Ishikawa (cell line): ENCODE data around the gene AFMID.

Experiments
- CEBPB ChIP-seq: IDR thresholded peaks from 2 replicates; pipeline ENCODE4 v1.6.1; 2012
- CREB1 ChIP-seq: IDR thresholded peaks from 2 replicates; pipeline ENCODE4 v1.6.1; 2012; ENCODE audit warnings: low read depth
- EGR1 ChIP-seq: IDR thresholded peaks from 2 replicates; pipeline ENCODE4 v1.6.1; 2012
- EP300 ChIP-seq: IDR thresholded peaks from 2 replicates; pipeline ENCODE4 v1.6.1; 2012; ENCODE audit warnings: borderline replicate concordance
- FOXM1 ChIP-seq: IDR thresholded peaks from 2 replicates; pipeline ENCODE4 v1.6.1; 2012; ENCODE audit warnings: low read depth, borderline replicate concordance
- MAX ChIP-seq: IDR thresholded peaks from 2 replicates; pipeline ENCODE4 v1.6.1; 2012
- NFIC ChIP-seq: IDR thresholded peaks from 2 replicates; pipeline ENCODE4 v1.6.1; 2012
- RAD21 ChIP-seq: IDR thresholded peaks from 2 replicates; pipeline ENCODE4 v1.6.1; 2012; ENCODE audit warnings: low read depth
- REST ChIP-seq: IDR thresholded peaks from 2 replicates; pipeline ENCODE4 v1.6.1; 2012; ENCODE audit warnings: low read depth, mild to moderate bottlenecking
- TAF1 ChIP-seq: IDR thresholded peaks from 2 replicates; pipeline ENCODE4 v1.6.1; 2012; ENCODE audit warnings: low read depth, mild to moderate bottlenecking
- TEAD4 ChIP-seq: IDR thresholded peaks from 2 replicates; pipeline ENCODE4 v1.6.1; 2012
- USF1 ChIP-seq: IDR thresholded peaks from 2 replicates; pipeline ENCODE4 v1.6.1; 2012
- YY1 ChIP-seq: IDR thresholded peaks from 2 replicates; pipeline ENCODE4 v1.6.1; 2012; ENCODE audit warnings: low read depth
- ZBTB7A ChIP-seq: IDR thresholded peaks from 2 replicates; pipeline ENCODE4 v1.6.1; 2012; ENCODE audit warnings: low read depth

- TF ChIP-seq TAF1, result no peak
- TF ChIP-seq CREB1, result no peak
- TF ChIP-seq EP300, result no peak
- TF ChIP-seq REST, result no peak
- no peak for TF ChIP-seq MAX
- no peak for TF ChIP-seq FOXM1
- TF ChIP-seq RAD21, result no peak
- no peak for TF ChIP-seq CEBPB
- TF ChIP-seq ZBTB7A, result no peak
- no peak for TF ChIP-seq USF1
- no peak for TF ChIP-seq NFIC
- no peak for TF ChIP-seq YY1
- no peak for TF ChIP-seq TEAD4
- no peak for TF ChIP-seq EGR1
These were observed 27.5 kb downstream of the AFMID start for GRCh38 chr17:78214706-78215061.
